Body of pancreas (tissue), 4 donors: ENCODE measurements around the gene SHISAL1. TPM values are rescaled to one million over a fixed set of nuclear protein-coding genes. Genes with fewer than 3 reads are reported as not detected.

Source experiments
- ATAC-seq: fragments of 150-250 bp; one replicate; pipeline ENCODE4 v1.9.1; 2016
- DNase-seq, 4 donors: peaks; one replicate each; pipeline ENCODE4 v3.0.0-alpha.2; 2019
- H3K27ac ChIP-seq, 4 donors: fragments of 200-600 bp; sonication (generic); 1 replicate in 3 of 4; 2 replicates in 1 of 4; pipeline versions ENCODE4 v1.5.1 to v1.6.1; 2016 to 2019; ENCODE audit warnings: mild to moderate bottlenecking in 1 of 4, mixed read lengths in 1 of 4, moderate library complexity in 1 of 4
- H3K27me3 ChIP-seq, 2 donors: fragments of 200-600 bp; sonication (generic); one replicate each; pipeline ENCODE4 v1.6.0; 2016; ENCODE audit warnings: mild to moderate bottlenecking in 1 of 2
- H3K36me3 ChIP-seq, 2 donors: fragments of 200-600 bp; sonication (generic); replicated peaks in 1 of 2; 2 replicates each; pipeline ENCODE4 v1.5.1; 2016; ENCODE audit warnings: low read depth in 2 of 2; ENCODE audit not compliant: insufficient read depth in 1 of 2
- H3K4me1 ChIP-seq: fragments of 200-600 bp; sonication (generic); one replicate; pipeline ENCODE4 v1.6.0; 2016
- H3K4me3 ChIP-seq, 2 donors: fragments of 200-600 bp; sonication (generic); 1 replicate in 1 of 2; 2 replicates in 1 of 2; pipeline ENCODE4 v1.5.1; 2016 to 2019
- H3K9me3 ChIP-seq, 3 donors: fragments of 200-600 bp; sonication (generic); 1 replicate in 2 of 3; 2 replicates in 1 of 3; pipeline ENCODE4 v1.5.1; 2016
- POLR2A ChIP-seq, 3 donors: fragments of 450-650 bp; IDR thresholded peaks; one replicate each; pipeline ENCODE4 v1.6.1; 2016; ENCODE audit warnings: antibody characterized with exemption in 3 of 3, mild to moderate bottlenecking in 2 of 3
- WGBS, 2 donors: methylation state at CpG; one replicate each; pipeline ENCODE4 v1.1.5; 2017; 5-methylcytosine and 5-hydroxymethylcytosine counted together
- intact Hi-C: fragments of 100-400 bp; cut with DNase I; formaldehyde crosslinking; loops from one replicate; pipeline ENCODE4 v1.15.1; 2023
- total RNA-seq, 2 donors: library from RNA; depleted of rRNA; stranded (reverse); fragments of >200 nt; gene quantifications; one replicate each; pipeline ENCODE4 v1.1.0, GENCODE V29; 2016
- TF ChIP-seq, protein P1 (sequence below), 7 experiments: fragments of 450-650 bp in 4 of 7; fragments of 200-600 bp in 3 of 7; sonication (generic) in 3 of 7; IDR thresholded peaks; one replicate each; pipeline ENCODE4 v1.5.1; 2016 to 2019; ENCODE audit warnings: antibody characterized with exemption in 7 of 7

Gene SHISAL1
- total RNA-seq, 2 donors from 2014 or later = 0.78 to 1.6 TPM

DNA sequence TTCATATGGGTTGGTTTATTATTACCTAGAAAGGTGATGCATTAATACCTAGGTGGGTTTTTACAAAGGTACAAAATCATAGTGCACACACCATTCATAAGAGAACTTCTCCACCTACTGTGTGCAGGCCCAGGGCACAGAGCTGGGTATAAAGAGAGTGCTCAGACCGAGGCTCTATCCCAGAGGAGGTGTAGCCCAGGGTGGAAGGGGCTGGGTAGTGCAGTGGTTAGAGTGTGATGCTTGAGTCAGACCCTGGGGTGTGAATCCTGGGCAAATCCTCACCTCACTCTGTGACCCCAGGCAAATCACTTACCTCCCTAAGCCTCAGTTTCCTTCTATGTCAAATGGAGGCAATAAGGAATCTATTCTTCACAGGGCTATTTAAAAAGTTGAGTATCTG lies 99.8 kb downstream of the SHISAL1 start:
- H3K9me3 ChIP-seq = no peaks in the 10 kb centered on the region
- H3K36me3 ChIP-seq = no peaks in the 10 kb centered on the region
- H3K27ac ChIP-seq = no peak overlapping the region
- TF ChIP-seq, protein P1, sequence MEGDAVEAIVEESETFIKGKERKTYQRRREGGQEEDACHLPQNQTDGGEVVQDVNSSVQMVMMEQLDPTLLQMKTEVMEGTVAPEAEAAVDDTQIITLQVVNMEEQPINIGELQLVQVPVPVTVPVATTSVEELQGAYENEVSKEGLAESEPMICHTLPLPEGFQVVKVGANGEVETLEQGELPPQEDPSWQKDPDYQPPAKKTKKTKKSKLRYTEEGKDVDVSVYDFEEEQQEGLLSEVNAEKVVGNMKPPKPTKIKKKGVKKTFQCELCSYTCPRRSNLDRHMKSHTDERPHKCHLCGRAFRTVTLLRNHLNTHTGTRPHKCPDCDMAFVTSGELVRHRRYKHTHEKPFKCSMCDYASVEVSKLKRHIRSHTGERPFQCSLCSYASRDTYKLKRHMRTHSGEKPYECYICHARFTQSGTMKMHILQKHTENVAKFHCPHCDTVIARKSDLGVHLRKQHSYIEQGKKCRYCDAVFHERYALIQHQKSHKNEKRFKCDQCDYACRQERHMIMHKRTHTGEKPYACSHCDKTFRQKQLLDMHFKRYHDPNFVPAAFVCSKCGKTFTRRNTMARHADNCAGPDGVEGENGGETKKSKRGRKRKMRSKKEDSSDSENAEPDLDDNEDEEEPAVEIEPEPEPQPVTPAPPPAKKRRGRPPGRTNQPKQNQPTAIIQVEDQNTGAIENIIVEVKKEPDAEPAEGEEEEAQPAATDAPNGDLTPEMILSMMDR (IDR thresholded peaks at IDR 0.05) = no peak
- no peak for TF ChIP-seq POLR2A (IDR thresholded peaks at IDR 0.05)
- intact Hi-C loops = no loop called here
- DNase-seq (no peak), ATAC-seq (no peak)
- WGBS, 2 donors = 87 to 88% methylated on average over 1 of the region's 1 CpG
- no peak overlapping the region for H3K4me3 ChIP-seq
- H3K27me3 ChIP-seq = no peaks in the 10 kb centered on the region
- no peaks in the 10 kb centered on the region for H3K4me1 ChIP-seq

DNA sequence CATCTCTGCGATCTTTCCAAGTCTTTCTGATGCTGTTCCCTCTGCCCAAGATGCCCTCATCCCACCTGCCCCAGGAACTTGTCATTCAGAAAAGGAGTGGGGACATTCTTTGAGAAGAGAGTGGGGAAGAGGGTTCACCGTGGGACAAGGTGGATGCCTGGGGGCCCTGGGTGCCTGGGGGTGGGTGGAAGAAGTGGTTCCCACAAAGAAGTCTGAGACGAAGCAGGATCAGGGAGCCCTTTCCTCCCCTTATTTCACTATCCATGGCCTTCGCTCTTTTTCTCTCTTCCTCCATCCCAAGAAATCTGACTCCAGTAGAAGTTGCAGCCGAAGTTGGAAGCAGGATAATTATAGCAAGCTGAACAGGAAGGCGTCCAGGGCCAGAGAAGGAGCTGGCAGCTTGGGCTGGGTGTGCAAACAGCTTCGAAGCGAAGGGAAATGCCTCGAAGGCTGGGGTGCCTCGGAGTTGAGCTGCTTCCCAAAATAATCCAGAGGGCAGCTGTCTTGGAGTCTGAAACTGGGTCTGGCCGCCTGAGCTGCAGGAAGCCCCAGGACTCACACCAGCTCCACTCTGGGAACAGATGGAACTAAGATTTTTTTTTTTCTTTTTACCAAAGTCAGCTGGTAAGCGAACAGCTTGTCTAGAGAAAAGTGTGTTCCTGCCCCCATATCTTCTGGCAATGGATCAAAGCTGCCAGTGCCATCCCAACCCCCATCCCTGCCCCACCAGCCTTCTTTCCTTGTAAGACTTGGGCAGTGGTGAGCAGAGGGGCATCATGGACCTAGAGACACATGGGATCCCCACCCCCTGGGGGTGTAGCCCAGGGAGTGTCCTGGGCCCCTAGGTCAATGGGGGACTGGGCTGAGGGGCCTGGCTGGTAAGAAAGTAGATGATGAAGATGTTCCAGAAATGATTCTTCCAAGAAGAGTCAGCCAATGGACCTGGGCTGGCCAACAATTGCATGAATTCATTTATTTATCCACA lies 100.5 kb downstream of the SHISAL1 start:
- no peak for ATAC-seq
- DNase-seq = no peak
- H3K4me3 ChIP-seq = no peak overlapping the region

DNA sequence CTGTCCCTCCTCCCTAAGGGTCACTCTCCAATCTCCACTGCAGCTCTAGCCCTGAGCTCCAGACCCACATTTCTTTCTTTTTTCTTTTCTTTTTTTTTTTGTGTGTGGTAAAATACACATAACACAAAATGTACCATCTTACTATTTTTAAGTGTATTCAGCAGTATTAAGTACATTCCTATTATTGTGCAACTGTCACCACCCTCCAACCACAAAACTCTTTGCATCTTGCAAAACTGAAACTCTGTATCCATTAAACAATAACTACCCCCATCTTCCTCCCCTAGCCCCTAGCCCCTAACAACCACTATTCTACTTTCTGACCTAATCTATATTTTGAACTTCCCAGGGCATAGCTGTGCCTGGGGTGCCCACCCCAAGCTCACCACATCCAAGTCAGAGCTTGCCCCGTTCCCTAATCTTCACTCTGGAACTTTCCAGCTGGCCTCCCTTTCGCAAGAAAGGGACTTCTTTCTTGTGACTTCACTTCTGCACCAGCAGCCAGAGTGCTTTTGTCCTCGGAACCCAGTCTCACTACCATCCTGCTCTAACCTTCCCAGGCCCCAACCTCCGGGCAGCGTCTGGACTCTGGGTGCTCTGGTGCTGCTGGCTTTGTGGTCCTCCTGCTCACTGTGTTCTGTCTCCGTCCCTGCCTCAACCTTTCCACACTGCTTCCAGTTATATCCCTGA lies 101.3 kb downstream of the SHISAL1 start:
- no peaks in the 10 kb centered on the region for H3K36me3 ChIP-seq
- WGBS, 2 donors = 47 to 55% methylated on average over 6 of the region's 6 CpGs
- no peaks in the 10 kb centered on the region for H3K9me3 ChIP-seq
- H3K27me3 ChIP-seq = no peaks in the 10 kb centered on the region
- H3K4me3 ChIP-seq = no peak overlapping the region
- peak overlapping the region in 1 of 4 donors; percentile 18 for H3K27ac ChIP-seq
- TF ChIP-seq POLR2A (IDR thresholded peaks at IDR 0.05) = no peak
- TF ChIP-seq, protein P1 (IDR thresholded peaks at IDR 0.05) = no peak
- H3K4me1 ChIP-seq = no peaks in the 10 kb centered on the region
- DNase-seq (peak in 1 of 4 donors; percentile 27), ATAC-seq (no peak)
- intact Hi-C loops = no loop called here

More for the DNA sequence above, 100.5 kb downstream of the SHISAL1 start:
- no peaks in the 10 kb centered on the region for H3K4me1 ChIP-seq
- no peaks in the 10 kb centered on the region for H3K27me3 ChIP-seq
- no peaks in the 10 kb centered on the region for H3K9me3 ChIP-seq
- H3K27ac ChIP-seq = peak overlapping the region in 1 of 4 donors; percentile 18
- TF ChIP-seq, protein P1 (IDR thresholded peaks at IDR 0.05) = no peak
- TF ChIP-seq POLR2A (IDR thresholded peaks at IDR 0.05) = no peak
- no peaks in the 10 kb centered on the region for H3K36me3 ChIP-seq
- WGBS, 2 donors = 45 to 56% methylated on average over 10 to 12 of the region's 12 CpGs
- intact Hi-C loops = no loop called here

DNA sequence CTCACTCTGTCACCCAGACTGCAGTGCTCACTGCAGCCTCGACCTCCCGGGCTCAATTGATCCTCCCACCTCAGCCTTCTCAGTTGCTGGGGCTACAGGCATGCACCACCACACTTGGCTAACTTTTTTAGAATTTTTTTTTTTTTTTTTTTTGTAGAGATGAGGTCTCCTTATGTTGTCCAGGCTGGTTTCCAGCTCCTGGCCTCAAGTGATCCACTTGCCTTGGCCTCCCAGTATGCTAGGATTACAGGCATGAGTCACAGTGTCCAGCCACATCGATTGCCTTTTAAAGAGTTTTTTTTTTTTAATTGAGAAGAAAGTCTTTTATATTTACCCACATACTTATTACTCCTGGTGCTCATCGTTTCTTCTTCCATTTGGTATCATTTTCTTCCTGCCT lies 102.0 kb downstream of the SHISAL1 start:
- Histone ChIP-seq H3K27ac (no peak overlapping the region), H3K4me3 (no peak overlapping the region), H3K9me3 (no peaks in the 10 kb centered on the region), H3K27me3 (no peaks in the 10 kb centered on the region), H3K36me3 (no peaks in the 10 kb centered on the region), H3K4me1 (no peaks in the 10 kb centered on the region)
- 55 to 76% methylated on average over 4 of the region's 4 CpGs for WGBS, 2 donors
- intact Hi-C loops = no loop called here
- no peak for DNase-seq
- TF ChIP-seq, protein P1 (IDR thresholded peaks at IDR 0.05) = no peak
- no peak for TF ChIP-seq POLR2A (IDR thresholded peaks at IDR 0.05)
- ATAC-seq = no peak
